Measurements from ENCODE around the gene STAT5B.

STAT5B gene

GRCh38 chr17:42191275-42191608 lies 84.9 kb downstream of the STAT5B start:
- Histone ChIP-seq H4K20me1 (ENCODE audit: insufficient read depth, low read length) (no peaks in the 10 kb centered on the region), H3K4me3 (ENCODE audit: low read length) (no peak overlapping the region), H3K36me3 (replicated peaks; ENCODE audit: insufficient read depth, low read length) (no peaks in the 10 kb centered on the region), H3K4me2 (ENCODE audit: low read depth, low read length) (no peak overlapping the region), H3K9me3 (replicated peaks; ENCODE audit: insufficient read depth, low read length) (no peaks in the 10 kb centered on the region), H3K9me2 (replicated peaks; ENCODE audit: insufficient read depth, low read length) (no peaks in the 10 kb centered on the region), H3F3A (ENCODE audit: insufficient read depth, low read length) (no peaks in the 10 kb centered on the region; the same call in 1 of the 2 replicates), H3K4me1 (ENCODE audit: low read length) (no peaks in the 10 kb centered on the region; the same call in 1 of the 2 replicates), H3K27me3 (replicated peaks; ENCODE audit: insufficient read depth, low read length) (no peaks in the 10 kb centered on the region), H3K27ac (ENCODE audit: low read length) (no peak overlapping the region), H3K79me2 (ENCODE audit: low read length) (peaks cover 5% of the 10 kb centered on the region; the same call in 1 of the 2 replicates), H3K9ac (ENCODE audit: low read length) (no peak overlapping the region), H2AFZ (ENCODE audit: low read length) (no peak overlapping the region)
- no peak for DNase-seq
- TF ChIP-seq CTCF (IDR thresholded peaks at IDR 0.05; ENCODE audit: low read length) = no peak
- TF ChIP-seq EZH2 (optimal IDR thresholded peaks at IDR 0.05; ENCODE audit: low read depth, low read length) = no peak
- no peak for TF ChIP-seq EZH2phosphoT487 (IDR thresholded peaks at IDR 0.05; ENCODE audit: low read length)

DNA sequence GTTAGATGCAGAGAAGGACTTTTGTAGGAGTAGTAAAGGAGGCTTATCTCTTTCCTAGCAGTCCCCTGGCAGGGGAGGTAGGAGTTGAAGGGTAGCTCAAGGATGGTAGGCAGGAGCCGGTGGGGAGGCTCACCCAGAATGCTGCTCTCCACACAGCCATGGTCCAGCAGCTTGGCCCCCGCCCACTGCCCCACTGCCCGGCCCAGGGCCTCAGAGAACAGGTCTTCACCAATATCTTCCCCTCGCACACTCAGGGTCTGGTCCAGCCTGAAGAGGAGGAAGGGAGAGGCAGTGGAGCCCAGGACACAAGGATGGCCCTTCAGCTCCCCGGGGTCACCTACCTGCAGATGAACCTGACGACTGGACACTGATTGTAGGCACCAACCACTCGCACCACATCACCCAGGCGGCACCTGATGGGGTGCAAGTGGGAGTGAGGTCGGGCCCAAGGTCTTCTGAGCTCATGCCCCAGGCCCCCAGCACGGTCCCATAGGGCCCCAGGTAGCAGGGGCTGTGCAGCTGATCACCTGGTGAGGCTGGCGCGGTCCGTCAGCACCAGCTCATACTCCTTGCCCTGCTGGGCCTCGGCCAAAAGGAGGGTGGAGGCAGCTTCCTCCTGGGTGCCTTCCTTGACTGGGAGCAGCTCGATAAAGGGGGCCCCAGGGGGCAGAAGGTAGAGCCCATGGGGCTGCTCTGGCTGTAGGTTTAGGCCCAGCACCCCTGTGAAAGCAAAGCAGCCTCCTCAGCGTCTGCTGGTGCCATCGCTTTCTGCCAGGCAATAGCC lies 85.5 kb downstream of the STAT5B start:
- no peak for DNase-seq

DNA sequence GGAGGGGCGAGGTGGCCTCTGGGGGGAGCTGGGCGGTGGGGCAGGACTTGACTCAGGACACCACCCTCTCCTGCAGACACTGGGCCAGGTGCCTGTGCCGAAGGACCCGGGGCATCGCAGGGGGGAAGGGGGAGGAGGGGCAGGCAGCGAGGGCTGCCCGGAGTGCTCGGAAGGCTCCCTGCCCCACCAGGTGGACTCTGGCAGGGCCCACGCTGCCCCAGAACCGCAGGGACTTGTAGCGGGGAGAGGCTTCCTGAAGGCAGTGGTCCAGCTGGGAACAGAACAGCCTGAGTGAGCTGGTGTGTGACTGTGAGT lies 86.6 kb downstream of the STAT5B start:
- no peaks in the 10 kb centered on the region for H4K20me1 ChIP-seq (ENCODE audit: insufficient read depth, low read length)
- TF ChIP-seq EZH2 (optimal IDR thresholded peaks at IDR 0.05; ENCODE audit: low read depth, low read length) = no peak
- TF ChIP-seq CTCF (IDR thresholded peaks at IDR 0.05; ENCODE audit: low read length) = no peak
- no peak for TF ChIP-seq EZH2phosphoT487 (IDR thresholded peaks at IDR 0.05; ENCODE audit: low read length)
- no peaks in the 10 kb centered on the region for H3K9me2 ChIP-seq (replicated peaks; ENCODE audit: insufficient read depth, low read length)
- H3K79me2 ChIP-seq (ENCODE audit: low read length) = peaks cover 5% of the 10 kb centered on the region; the same call in 1 of the 2 replicates
- H3K9me3 ChIP-seq (replicated peaks; ENCODE audit: insufficient read depth, low read length) = no peaks in the 10 kb centered on the region
- no peaks in the 10 kb centered on the region for H3K27me3 ChIP-seq (replicated peaks; ENCODE audit: insufficient read depth, low read length)
- no peak for DNase-seq
- H3K27ac ChIP-seq (ENCODE audit: low read length) = no peak overlapping the region
- no peak overlapping the region for H2AFZ ChIP-seq (ENCODE audit: low read length)
- H3K4me1 ChIP-seq (ENCODE audit: low read length) = peaks cover 10% of the 10 kb centered on the region
- no peaks in the 10 kb centered on the region for H3K36me3 ChIP-seq (replicated peaks; ENCODE audit: insufficient read depth, low read length)
- H3K4me3 ChIP-seq (ENCODE audit: low read length) = no peak overlapping the region
- H3K4me2 ChIP-seq (ENCODE audit: low read depth, low read length) = no peak overlapping the region
- peaks cover 8% of the 10 kb centered on the region for H3F3A ChIP-seq (ENCODE audit: insufficient read depth, low read length)
- no peak overlapping the region for H3K9ac ChIP-seq (ENCODE audit: low read length)

More for the DNA sequence above, 85.5 kb downstream of the STAT5B start:
- H3F3A ChIP-seq (ENCODE audit: insufficient read depth, low read length) = no peaks in the 10 kb centered on the region; the same call in 1 of the 2 replicates
- no peak overlapping the region for H3K9ac ChIP-seq (ENCODE audit: low read length)
- no peaks in the 10 kb centered on the region for H3K9me3 ChIP-seq (replicated peaks; ENCODE audit: insufficient read depth, low read length)
- H3K4me1 ChIP-seq (ENCODE audit: low read length) = no peaks in the 10 kb centered on the region; the same call in 1 of the 2 replicates
- peaks cover 5% of the 10 kb centered on the region; the same call in 1 of the 2 replicates for H3K79me2 ChIP-seq (ENCODE audit: low read length)
- no peak overlapping the region for H3K4me3 ChIP-seq (ENCODE audit: low read length)
- H3K27me3 ChIP-seq (replicated peaks; ENCODE audit: insufficient read depth, low read length) = no peaks in the 10 kb centered on the region
- no peaks in the 10 kb centered on the region for H3K36me3 ChIP-seq (replicated peaks; ENCODE audit: insufficient read depth, low read length)
- H4K20me1 ChIP-seq (ENCODE audit: insufficient read depth, low read length) = no peaks in the 10 kb centered on the region
- no peaks in the 10 kb centered on the region for H3K9me2 ChIP-seq (replicated peaks; ENCODE audit: insufficient read depth, low read length)
- no peak overlapping the region for H2AFZ ChIP-seq (ENCODE audit: low read length)
- H3K27ac ChIP-seq (ENCODE audit: low read length) = no peak overlapping the region
- TF ChIP-seq EZH2 (optimal IDR thresholded peaks at IDR 0.05; ENCODE audit: low read depth, low read length) = no peak
- no peak for TF ChIP-seq EZH2phosphoT487 (IDR thresholded peaks at IDR 0.05; ENCODE audit: low read length)
- TF ChIP-seq CTCF (IDR thresholded peaks at IDR 0.05; ENCODE audit: low read length) = no peak
- H3K4me2 ChIP-seq (ENCODE audit: low read depth, low read length) = no peak overlapping the region

Measured in MM.1S (cell line).